Colonic mucosa (tissue), 4 donors: ENCODE data around the gene CNOT4. TPM values are rescaled to one million over a fixed set of nuclear protein-coding genes. Genes with fewer than 3 reads are reported as not detected.
"Not testable (repeated sequence)": the region's sequence is repeated elsewhere in the genome, so short reads cannot be mapped to it uniquely, and the experiment has no call there.

Experiments used
- DNase-seq: peaks from one replicate; pipeline ENCODE4 v3.0.0-alpha.2; 2020
- H3K27ac ChIP-seq: fragments of 200-600 bp; one replicate; pipeline ENCODE4 v1.8.0; 2021
- H3K27me3 ChIP-seq: fragments of 200-600 bp; one replicate; pipeline ENCODE4 v1.8.0; 2021
- H3K36me3 ChIP-seq: fragments of 200-600 bp; one replicate; pipeline ENCODE4 v1.8.0; 2021
- H3K4me1 ChIP-seq: fragments of 200-600 bp; one replicate; pipeline ENCODE4 v1.8.0; 2021; ENCODE audit warnings: mild to moderate bottlenecking
- H3K4me3 ChIP-seq: fragments of 200-600 bp; one replicate; pipeline ENCODE4 v1.8.0; 2021
- H3K9ac ChIP-seq, 2 donors: one replicate each; pipeline ENCODE4 v1.7.0; 2013; ENCODE audit warnings: control low read depth in 2 of 2, low read depth in 2 of 2, low read length in 2 of 2
- H3K9me3 ChIP-seq: fragments of 200-600 bp; one replicate; pipeline ENCODE4 v1.8.0; 2021
- CTCF ChIP-seq: fragments of 200-600 bp; IDR thresholded peaks from one replicate; pipeline ENCODE4 v1.8.0; 2022; ENCODE audit warnings: antibody characterized with exemption, mild to moderate bottlenecking
- intact Hi-C: fragments of 100-400 bp; cut with DNase I; formaldehyde crosslinking; loops from one replicate; pipeline ENCODE4 v1.14.1; 2022
- total RNA-seq, 2 donors: library from RNA; stranded (reverse); fragmentation: NEBNext Ultra II Directional in 1 of 2; extraction: Animal tissue kit (Norgen Biotek cat#: 25700) in 1 of 2; gene quantifications; one replicate each; pipeline ENCODE4 v1.2.1, GENCODE V29; 2021
- donor health status: healthy.
- donor health status: DM: no; HTN: no; CAD: no.
- donor health status: DM: no; HTN: no; CAD: no.

Gene CNOT4
- total RNA-seq, 2 donors from 2014 or later, result 14.7 to 20.9 TPM

- Histone ChIP-seq H3K4me3 (no peak overlapping the region), H3K9ac (no peak overlapping the region), H3K4me1 (no peaks in the 10 kb centered on the region), H3K9me3 (no peaks in the 10 kb centered on the region), H3K27ac (no peak overlapping the region), H3K36me3 (no peaks in the 10 kb centered on the region), H3K27me3 (no peaks in the 10 kb centered on the region)
- TF ChIP-seq CTCF, result no peak
- no peak for DNase-seq
- intact Hi-C loops, result no loop called here
Observed at GRCh38 chr7:135326636-135327280, 183.1 kb downstream of the CNOT4 start.

GRCh38 chr7:135322571-135323340 lies 187.1 kb downstream of the CNOT4 start:
- Histone ChIP-seq H3K9ac (no peak overlapping the region), H3K27ac (no peak overlapping the region), H3K4me3 (no peak overlapping the region), H3K4me1 (no peaks in the 10 kb centered on the region), H3K9me3 (no peaks in the 10 kb centered on the region), H3K36me3 (no peaks in the 10 kb centered on the region), H3K27me3 (no peaks in the 10 kb centered on the region)
- intact Hi-C loops, result no loop called here
- no peak for DNase-seq
- TF ChIP-seq CTCF, result no peak

GRCh38 chr7:135321556-135321955 lies 188.3 kb downstream of the CNOT4 start:
- no peak for DNase-seq
- Histone ChIP-seq H3K27me3 (no peaks in the 10 kb centered on the region), H3K9me3 (no peaks in the 10 kb centered on the region), H3K36me3 (no peaks in the 10 kb centered on the region), H3K9ac (no peak overlapping the region), H3K4me1 (no peaks in the 10 kb centered on the region), H3K4me3 (no peak overlapping the region), H3K27ac (no peak overlapping the region)
- intact Hi-C loops, result no loop called here
- TF ChIP-seq CTCF, result no peak

- H3K27me3 ChIP-seq, H3K4me1 ChIP-seq, H3K9ac ChIP-seq, intact Hi-C loops, H3K9me3 ChIP-seq, H3K4me3 ChIP-seq, H3K27ac ChIP-seq, DNase-seq, H3K36me3 ChIP-seq: not testable (repeated sequence)
Observed at GRCh38 chr7:135320953-135321352, 188.9 kb downstream of the CNOT4 start.

GRCh38 chr7:135320268-135320667 lies 189.6 kb downstream of the CNOT4 start:
- no peaks in the 10 kb centered on the region for H3K27me3 ChIP-seq

More at GRCh38 chr7:135320268-135320667, 189.6 kb downstream of the CNOT4 start:
- intact Hi-C loops, result no loop called here
- no peak overlapping the region for H3K4me3 ChIP-seq
- no peak overlapping the region for H3K27ac ChIP-seq
- H3K9ac ChIP-seq, result no peak overlapping the region
- no peaks in the 10 kb centered on the region for H3K9me3 ChIP-seq
- TF ChIP-seq CTCF, result no peak
- no peaks in the 10 kb centered on the region for H3K4me1 ChIP-seq
- DNase-seq, result peak; percentile 54
- no peaks in the 10 kb centered on the region for H3K36me3 ChIP-seq
